ENCODE results near the gene PPP2R3C.
"Not testable (repeated sequence)": the region's sequence is repeated elsewhere in the genome, so short reads cannot be mapped to it uniquely, and the experiment has no call there.

Gene PPP2R3C

DNA sequence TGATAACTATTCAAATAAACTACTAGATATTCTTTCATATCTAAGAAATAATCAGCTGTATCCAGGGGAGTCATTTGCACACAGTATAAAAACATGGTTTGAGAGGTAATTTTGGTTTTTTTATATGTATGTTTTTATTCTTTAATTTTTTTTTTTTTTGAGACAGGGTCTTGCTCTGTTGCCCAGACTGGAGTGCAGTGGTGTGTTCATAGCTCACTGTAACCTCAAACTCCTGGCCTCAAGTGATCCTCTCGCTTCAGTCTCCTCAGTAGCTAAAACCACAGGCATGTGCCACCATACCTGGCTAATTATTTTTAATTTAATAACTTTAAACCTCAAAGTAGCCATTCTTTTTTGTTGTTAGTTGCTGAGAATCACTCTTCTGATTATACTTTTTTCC, 2.3 kb upstream of the PPP2R3C start:
- no peak for DNase-seq (ENCODE audit: low read depth)

DNA sequence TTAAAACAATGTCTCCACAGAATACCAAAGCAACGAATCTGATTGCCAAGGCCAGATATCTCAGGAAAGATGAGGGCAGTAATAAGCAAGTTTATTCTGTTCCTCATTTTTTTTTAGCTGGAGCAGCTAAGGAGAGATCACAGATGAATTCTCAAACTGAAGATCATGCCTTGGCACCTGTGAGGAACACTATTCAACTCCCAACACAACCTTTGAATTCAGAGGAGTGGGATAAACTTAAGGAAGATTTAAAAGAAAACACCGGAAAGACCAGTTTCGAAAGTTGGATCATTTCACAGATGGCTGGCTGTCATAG, 1.6 kb upstream of the PPP2R3C start:
- DNase-seq (ENCODE audit: low read depth), result no peak

DNA sequence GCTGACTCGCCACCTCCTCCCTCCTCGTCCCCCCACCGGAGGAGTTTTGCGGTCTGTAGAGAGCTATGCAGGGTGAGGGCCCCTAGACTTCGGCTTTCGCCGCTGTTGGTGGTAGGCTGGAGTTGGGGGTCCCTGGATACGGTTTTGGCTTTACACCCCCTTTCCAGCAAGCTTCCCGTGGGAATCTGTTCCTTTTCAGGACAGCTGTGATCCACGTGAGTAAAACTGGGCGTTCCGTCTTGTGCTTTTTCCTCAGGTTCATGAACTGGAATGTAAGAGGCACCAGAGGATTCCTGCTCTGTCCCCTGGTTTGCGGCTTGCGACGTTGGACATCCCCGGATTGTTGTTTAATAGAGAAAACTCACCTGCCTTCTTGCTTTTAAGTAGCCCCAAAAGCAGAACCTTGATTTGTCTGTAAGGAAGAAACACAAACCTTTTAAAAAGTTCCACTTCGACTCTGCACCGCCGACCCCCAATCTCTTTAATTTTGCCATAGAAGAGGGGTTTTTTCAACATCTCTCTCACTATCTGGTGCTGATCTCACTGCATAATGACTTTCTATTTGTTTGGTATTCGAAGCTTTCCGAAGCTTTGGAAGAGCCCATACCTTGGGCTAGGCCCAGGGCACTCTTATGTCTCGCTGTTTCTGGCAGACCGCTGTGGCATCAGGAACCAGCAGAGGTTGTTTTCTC, 1.1 kb upstream of the PPP2R3C start:
- peak; percentile 63 for DNase-seq (ENCODE audit: low read depth)

DNA sequence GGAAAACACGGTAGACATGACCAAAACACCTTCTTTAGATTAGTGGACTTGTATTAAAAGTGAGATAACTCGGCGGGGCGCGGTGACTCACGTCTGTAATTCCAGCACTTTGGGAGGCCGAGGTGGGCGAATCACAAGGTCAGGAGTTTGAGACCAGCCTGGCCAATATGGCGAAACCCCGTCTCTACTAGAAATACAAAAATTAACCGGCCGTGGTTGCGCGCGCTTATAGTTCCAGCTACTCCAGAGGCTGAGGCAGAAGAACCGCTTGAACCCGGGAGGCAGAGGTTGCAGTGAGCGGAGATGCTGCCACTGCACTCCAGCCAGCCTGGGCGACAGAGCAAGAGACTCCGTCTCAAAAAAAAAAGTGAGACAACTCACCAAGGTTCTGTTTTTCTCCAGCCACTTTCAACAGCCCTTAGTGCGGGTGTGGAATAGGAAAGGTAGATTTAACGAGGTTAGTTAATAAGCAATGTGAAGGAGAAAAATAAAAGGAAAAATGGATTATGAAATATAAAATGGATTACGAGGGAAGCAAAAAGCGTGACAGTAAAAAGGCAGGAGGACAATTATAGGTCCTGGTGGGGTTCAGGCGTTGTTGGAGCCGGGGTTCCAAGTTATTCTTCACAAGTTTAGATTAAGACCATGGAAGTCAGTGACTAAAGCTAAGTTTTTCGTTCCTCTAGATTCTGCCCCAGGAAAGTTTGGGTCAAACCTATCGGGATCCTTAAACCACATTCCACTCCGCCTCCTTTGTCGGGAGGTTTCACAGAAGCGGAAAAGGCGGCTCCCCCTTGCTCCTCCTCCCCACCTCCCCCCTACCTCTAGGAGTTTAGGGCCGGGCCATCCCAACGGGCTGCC, 534 bp downstream of the PPP2R3C start:
- DNase-seq (ENCODE audit: low read depth), result peak; percentile 36

DNA sequence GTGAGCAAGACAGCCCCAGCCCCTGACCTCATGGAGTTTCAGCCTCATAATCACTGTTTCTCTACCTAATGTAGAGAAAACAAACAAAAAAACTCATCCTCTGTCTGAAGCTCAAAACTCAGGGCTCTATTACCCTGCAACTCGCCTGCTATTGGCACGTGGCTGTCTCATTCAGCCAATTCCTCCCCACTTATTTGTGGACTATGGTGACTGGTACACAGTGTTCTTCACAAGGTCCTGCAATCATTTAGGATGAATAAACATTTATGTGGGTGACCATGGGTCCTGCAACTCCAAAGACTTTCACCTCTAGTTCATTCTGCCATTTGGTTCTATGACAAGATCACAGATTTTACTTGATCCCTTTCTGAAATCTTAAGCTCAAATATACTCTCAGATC, 4.7 kb downstream of the PPP2R3C start:
- no peak for DNase-seq (ENCODE audit: low read depth)

DNA sequence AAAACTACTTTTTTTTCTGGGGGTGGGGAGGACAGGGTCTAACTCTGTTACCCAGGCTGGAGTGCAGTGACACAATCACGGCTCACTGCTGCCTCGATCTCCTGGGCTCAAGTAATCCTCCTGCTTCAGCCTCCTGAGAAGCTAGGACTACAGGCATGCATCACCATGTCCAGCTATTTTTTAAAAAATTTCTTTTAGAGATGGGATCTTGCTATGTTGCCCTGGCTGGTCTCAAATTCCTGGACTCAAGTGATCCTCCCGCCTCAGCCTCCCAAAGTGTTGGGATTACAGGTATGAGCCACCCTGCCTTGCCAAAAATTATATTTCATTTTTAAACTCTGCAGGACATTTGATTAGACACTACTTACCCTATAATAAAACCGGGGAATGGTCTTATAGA, 5.5 kb downstream of the PPP2R3C start:
- DNase-seq (ENCODE audit: low read depth), result no peak

DNA sequence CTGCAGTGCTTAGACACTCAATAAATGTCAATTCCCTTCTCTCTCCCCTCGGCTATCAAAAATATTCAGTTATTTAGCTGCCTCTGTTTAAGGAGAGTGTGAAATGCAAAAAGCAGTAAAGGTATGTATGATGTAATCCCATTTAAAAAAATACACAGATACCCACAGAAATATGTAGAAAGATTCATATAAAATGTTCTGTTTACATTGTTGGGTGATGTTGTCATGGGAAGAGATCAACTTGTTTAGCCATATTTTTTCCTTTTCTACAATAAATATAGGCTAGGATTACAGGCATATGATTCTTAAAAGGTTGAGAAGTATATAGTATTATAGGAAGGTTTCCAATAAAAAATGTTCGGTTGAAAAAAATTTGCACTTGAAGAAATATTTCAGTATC, 7.8 kb downstream of the PPP2R3C start:
- DNase-seq (ENCODE audit: low read depth), result peak; percentile 69

DNA sequence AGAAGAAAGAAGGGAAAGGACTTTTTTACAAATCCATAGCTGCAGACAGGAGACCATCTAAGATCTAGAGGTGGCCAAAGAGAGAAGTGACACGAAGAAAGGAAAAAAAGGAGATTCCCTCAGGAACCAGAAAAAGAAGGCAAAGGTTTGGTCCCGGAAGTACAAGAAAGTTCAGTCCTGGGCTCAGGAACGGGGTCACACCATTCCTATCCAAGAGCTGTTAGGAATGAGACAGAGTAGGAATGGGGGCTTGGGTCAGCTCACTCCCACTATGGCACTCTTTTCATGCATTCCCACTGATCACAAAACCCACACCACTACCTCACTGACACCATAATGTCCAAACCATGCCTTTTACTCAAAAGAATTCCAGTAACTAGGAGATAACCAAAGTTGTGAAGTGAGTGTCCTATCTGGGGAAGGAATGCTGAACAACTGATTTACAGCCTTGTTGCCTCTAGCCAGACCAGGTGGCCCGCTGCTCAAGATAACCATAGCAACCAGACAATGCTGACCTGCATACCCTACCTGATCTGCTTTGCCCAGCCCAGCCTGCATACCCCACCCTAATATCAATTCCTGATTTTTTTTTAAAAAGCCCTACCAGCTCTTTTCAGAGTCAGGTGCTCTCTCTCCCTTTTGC, 8.4 kb downstream of the PPP2R3C start:
- DNase-seq (ENCODE audit: low read depth), result no peak

DNA sequence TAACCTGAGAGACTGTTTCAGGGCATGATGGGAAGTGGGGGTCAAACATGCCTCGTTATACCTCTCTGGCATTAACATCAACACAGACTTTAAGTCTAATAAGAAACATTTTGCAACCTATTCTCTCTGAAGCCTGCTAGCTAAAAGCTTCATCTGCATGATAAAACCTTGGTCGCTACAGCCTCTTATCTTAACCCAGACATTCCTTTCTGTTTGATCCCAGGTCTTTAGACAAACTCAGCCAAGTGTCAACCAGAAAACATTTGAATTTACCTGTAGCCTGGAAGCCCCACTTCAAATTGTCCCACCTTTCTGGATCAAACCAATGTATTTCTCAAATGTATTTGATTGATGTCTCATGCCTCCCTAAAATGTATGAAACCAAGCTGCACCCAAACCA, 9.1 kb downstream of the PPP2R3C start:
- no peak for DNase-seq (ENCODE audit: low read depth)

DNA sequence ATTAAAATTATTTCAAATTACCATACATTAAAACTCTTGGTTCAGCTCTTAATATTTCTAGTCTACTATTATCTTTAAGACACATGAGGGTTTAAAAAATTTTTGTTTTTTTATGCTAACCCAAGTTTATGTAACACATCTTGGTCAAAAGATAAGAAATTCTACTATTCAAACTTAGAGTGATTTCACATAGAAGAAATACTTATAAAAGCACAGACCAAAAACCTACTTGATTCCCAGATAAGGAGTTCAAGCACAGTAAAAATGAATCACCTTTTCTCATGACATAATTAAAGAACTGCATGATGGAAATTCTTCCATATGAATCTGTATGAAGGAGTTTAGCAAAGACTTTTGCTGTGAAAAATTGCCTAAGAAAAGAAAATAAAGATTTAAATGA, 13.9 kb downstream of the PPP2R3C start:
- no peak for DNase-seq (ENCODE audit: low read depth)

DNA sequence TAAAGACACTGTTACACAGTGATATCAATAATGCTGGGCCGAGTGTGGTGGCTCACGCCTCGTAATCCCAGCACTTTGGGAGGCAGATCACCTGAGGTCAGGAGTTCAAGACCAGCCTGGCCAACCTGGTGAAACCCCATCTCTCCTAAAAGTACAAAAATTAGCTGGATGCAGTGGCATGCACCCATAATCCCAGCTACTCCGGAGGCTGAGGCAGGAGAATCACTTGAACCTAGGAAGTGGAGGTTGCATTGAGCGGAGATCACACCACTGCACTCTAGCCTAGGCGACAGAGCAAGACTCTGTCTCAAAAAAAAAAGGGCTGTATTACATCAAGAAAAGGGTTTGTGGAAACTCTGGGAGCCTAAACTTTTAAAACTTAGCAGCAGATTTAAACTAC, 27.1 kb downstream of the PPP2R3C start:
- DNase-seq (ENCODE audit: low read depth), result not testable (repeated sequence)

DNA sequence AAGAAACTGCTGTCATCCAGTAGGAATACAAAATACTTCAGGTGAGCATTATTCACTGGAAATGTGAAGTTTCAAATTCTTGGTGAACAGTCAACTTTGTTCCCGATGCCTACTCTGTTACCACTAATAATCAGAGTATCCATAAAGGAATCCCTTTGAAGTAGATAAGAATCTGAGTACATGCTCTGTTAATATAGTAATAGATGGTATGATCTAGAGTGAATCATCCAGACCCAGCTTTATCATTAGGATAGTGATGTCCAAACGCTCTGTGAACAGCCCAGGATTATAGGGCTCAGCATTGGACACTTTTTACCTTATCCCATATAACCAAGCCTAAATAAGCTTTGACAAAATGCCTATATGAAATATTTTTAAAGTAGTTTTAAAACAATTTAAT, 33.3 kb downstream of the PPP2R3C start:
- DNase-seq (ENCODE audit: low read depth), result no peak

DNA sequence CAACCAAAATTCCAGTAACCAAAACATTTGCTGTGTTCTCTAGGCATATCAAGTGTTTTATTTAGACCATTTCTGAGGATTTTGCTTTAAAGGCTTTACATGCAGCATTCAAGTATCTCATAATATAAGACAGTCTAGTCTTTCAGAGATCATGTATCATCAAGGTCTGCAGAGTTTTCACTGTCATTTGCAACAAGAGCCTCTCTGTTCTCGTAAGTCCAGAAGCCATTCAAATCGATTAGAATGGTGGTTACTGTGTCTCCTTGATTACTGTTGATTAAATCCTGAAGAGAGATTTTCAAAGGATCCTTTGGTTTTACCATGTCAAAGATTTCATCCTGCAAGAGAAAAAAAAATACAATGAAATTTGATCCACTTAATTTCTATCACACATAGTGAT, 36.3 kb downstream of the PPP2R3C start:
- no peak for DNase-seq (ENCODE audit: low read depth)

DNA sequence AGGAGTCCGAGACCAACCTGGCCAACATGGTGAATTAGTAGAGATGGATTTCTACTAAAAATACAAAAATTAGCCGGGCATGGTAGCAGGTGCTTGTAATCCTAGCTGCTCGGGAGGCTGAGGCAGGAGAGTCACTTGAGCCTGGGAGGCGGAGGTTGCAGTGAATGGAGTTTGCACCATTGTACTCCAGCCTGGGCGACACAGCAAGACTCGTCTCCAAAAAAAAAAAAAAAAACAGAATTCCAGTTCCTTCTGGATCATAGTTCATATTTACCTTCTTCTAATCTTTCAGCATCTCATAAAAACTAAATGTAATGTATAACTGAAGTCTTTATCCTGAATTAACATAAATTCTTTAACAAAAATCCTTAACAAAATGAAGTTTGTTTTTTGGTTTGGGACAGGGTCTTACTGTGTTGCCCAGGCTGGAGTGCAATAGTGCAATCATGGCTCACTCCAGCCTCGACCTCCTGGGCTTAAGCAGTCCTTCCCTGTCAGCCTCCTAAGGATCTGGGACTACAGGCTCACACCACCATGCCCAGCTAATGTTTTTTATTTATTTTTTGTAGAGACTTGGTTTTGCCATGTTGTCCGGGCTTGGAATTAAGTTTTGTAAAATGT, 38.1 kb downstream of the PPP2R3C start:
- DNase-seq (ENCODE audit: low read depth), result no peak

DNA sequence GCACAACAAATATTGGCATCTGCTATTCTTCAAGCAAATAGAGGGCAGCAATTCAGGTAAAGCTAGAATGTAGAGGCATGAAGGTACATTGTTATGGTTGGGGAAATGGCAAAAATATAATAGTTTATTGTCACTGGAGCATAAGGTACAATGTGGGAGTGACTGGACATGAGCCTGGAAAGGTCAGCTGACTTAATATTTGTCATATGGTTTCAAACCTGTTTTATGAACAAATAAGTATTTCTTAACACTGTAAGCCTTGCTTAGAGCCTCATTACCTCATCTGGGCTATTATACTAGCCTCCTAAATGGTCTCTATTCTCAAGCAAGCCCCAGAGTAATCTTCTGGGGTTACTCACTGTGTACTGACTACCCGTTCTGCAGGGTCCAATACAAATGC, 42.0 kb downstream of the PPP2R3C start:
- DNase-seq (ENCODE audit: low read depth), result no peak

DNA sequence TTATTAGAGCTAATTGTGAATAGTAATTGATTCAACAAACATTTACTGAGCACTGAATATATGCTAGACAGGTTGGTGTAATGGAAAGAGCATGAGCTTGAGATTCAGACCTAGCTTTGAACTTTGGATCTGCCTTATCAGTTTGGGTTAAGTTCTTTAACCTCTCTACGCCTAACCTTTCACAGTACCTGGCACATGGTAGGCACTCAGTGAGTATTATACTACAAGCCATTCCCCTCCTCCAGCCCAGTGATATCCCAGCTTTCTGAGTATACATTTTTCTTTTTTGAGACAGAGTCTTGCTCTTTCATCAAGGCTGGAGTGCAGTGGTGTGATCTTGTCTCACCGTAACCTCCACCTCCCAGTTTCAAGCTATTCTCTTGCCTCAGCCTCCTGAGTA, 43.7 kb downstream of the PPP2R3C start:
- DNase-seq (ENCODE audit: low read depth), result no peak

DNA sequence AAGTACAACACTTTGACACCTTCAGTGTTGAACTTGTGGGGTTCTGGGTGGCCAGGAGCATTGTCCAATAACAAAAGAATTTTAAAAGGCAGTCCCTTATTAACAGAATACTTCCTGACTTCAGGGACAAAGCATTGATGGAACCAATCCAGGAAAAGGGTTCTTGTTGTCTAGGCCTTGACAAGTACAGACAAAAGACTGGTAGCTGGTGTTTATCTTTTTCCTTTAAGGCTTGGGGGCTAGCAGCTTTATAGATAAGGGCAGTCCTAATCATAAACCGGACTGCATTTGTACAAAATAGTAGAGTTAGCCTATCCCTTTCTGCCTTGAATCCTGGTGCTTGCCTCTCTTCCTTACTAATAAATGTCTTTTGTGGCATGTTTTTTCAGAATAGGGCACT, 48.3 kb downstream of the PPP2R3C start:
- no peak for DNase-seq (ENCODE audit: low read depth)

DNA sequence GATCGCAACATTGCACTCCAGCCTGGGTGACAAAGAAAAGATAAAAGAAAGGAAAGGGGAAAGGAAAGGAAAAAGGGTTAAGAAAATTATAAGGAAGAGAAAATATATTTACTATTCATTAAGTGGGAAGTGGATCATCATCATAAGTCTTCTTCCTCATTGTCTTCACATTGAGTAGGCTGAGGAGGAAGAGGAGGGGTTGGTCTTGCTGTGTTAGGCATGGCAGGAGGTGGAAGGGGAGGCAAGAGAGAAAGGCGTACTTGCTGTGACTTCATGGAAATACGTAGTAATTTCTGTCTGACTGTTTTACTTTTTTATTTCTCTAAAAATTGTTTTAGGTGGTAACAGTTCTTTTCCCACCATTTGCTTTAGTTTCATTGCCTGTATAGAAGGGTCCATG, 49.6 kb downstream of the PPP2R3C start:
- DNase-seq (ENCODE audit: low read depth), result no peak

DNA sequence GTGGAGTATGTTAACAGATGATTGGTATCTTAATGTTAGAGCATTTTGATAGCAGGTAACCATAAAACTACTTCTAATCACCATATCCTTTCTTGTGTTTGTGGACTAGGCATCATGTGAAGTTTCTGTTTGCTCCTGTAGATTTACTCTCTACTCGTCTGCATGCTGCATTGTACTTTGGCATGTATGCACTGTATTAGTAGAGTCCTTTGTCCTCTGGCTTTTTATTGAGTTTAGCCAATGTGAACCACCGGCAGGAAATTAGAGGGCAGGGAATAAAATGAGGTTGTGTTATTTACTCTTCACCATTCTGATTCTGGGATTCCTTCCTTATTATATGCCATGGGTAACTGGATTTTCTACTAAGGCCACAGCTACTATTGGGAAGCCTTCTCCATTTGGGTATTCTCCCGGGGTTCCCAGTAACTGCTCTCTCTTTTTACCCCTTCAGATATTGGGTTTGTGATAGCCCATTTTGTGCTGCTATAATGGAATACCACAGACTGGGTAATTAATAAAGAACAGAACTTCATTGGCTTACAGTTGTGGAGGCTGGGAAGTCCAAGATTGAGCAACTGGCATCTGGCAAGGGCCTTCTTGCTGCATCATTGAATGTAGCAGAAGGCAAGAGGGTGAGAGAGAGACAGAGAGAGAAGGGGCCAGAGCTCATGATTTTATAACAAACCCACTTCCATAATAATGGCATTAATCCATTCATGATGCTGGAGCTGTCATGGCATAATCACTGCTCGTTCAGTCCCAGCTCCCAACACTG, 53.4 kb downstream of the PPP2R3C start:
- no peak for DNase-seq (ENCODE audit: low read depth)

DNA sequence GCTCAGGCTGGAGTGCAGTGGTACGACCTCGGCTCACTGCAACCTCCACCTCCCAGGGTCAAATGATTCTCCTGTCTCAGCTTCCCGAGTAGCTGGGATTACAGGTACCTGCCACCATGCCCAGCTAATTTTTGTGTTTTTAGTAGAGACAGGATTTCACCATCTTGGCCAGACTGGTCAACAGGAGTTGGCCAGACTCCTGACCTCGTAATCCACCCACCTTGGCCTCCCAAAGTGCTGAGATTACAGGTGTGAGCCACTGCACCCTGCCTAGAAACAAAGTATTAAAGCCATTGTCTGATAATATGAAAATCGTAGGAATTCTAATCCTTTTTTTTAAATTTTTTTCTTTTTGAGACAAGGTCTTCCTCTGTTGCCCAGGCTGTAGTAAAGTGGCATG, 56.1 kb downstream of the PPP2R3C start:
- DNase-seq (ENCODE audit: low read depth), result not testable (repeated sequence)

DNA sequence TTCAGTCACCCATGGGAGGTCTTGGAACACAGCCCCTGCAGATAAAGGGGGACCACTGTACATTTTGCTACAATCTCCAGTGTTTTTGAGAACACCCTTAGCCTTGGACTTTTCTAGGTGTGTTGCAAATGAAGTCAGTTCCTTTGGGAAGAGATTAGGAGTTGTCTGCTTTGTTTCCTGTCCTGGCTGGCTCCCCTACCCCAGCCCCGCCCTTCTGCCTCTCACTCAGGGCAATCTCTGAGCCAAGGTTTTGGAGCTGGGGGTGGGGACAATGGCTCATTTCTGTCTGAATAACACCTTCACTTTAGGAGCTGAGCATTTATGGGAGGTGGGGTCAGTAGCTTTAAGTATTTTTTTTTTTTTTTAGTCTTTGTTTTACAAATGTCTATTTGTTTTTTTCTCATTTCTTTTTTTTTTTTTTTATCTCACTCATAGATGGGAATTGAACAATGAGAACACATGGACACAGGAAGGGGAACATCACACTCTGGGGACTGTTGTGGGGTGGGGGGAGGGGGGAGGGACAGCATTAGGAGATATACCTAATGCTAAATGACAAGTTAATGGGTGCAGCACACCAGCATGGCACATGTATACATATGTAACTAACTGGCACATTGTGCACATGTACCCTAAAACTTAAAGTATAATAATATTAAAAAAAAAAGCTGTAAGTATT, 60.5 kb downstream of the PPP2R3C start:
- DNase-seq (ENCODE audit: low read depth), result peak; percentile 12

DNA sequence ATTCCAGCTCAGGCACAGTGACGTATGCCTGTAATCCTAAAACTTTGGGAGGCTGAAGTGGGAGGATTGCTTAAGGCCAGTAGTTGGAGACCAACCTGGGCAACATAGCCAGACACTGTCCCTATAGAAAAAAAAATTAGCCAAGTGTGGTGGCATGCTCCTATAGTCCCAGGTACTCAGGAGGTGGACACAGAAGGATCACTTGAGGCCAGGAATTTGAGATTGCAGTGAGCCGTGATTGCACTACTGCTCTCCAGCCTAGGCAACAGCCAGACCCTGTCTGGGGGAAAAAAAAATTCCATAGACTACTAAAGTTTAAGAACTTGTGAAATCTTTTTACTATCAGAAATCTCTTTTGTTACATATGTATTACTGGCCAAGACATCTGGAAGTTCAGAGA, 69.2 kb downstream of the PPP2R3C start:
- DNase-seq (ENCODE audit: low read depth), result no peak
